ENCODE results near the gene NPHP4.
"Not testable (repeated sequence)": the region's sequence is repeated elsewhere in the genome, so short reads cannot be mapped to it uniquely, and the experiment has no call there.

Gene NPHP4

GRCh38 chr1:5873556-5873955, 118.7 kb downstream of the NPHP4 start:
- no peak for DNase-seq

GRCh38 chr1:5872886-5873285, 119.3 kb downstream of the NPHP4 start:
- no peak for DNase-seq

- no peak for DNase-seq
These were observed 123.2 kb downstream of the NPHP4 start for GRCh38 chr1:5868931-5869500.

GRCh38 chr1:5865774-5866173, 126.5 kb downstream of the NPHP4 start:
- DNase-seq = no peak

GRCh38 chr1:5865056-5865455, 127.2 kb downstream of the NPHP4 start:
- DNase-seq = no peak

- no peak for DNase-seq
These were observed 128.0 kb downstream of the NPHP4 start for GRCh38 chr1:5864256-5864655.

- DNase-seq = no peak
These were observed 129.0 kb downstream of the NPHP4 start for GRCh38 chr1:5863238-5863637.

- no peak for DNase-seq
These were observed 130.1 kb downstream of the NPHP4 start for GRCh38 chr1:5861871-5862825.

- no peak for DNase-seq
These were observed 131.9 kb downstream of the NPHP4 start for GRCh38 chr1:5860277-5860676.

GRCh38 chr1:5859766-5860165, 132.5 kb downstream of the NPHP4 start:
- DNase-seq = no peak

- no peak for DNase-seq
These were observed 133.3 kb downstream of the NPHP4 start for GRCh38 chr1:5858844-5859407.

GRCh38 chr1:5858246-5858645, 134.0 kb downstream of the NPHP4 start:
- DNase-seq = no peak

GRCh38 chr1:5857508-5858090, 134.6 kb downstream of the NPHP4 start:
- DNase-seq = no peak

GRCh38 chr1:5857011-5857410, 135.2 kb downstream of the NPHP4 start:
- DNase-seq = no peak

GRCh38 chr1:5856246-5856815, 135.9 kb downstream of the NPHP4 start:
- no peak for DNase-seq

- no peak for DNase-seq
These were observed 136.9 kb downstream of the NPHP4 start for GRCh38 chr1:5855196-5855897.

- DNase-seq = no peak
These were observed 137.5 kb downstream of the NPHP4 start for GRCh38 chr1:5854754-5855153.

GRCh38 chr1:5853858-5854257, 138.4 kb downstream of the NPHP4 start:
- DNase-seq = not testable (repeated sequence)

GRCh38 chr1:5850503-5850902, 141.7 kb downstream of the NPHP4 start:
- DNase-seq = no peak

GRCh38 chr1:5849550-5849949, 142.7 kb downstream of the NPHP4 start:
- DNase-seq = no peak

- DNase-seq = no peak
These were observed 145.1 kb downstream of the NPHP4 start for GRCh38 chr1:5847013-5847659.

GRCh38 chr1:5845376-5845775, 146.8 kb downstream of the NPHP4 start:
- DNase-seq = no peak
